Measurements from ENCODE around the gene DEDD. TPM values are rescaled to one million over a fixed set of nuclear protein-coding genes. Genes with fewer than 3 reads are reported as not detected.

The DEDD gene
- total and polyA plus RNA-seq, 10 of the 15 experiments (the other 5 are each of a cell fraction or from before 2014, with no cell fraction given): 13.6 to 33.9 (median 30.3) TPM

- H3K4me3 ChIP-seq: no peak overlapping the region
- intact Hi-C loops (cut with micrococcal nuclease; ENCODE audit: unreplicated experiment): no loop called here
- in situ Hi-C loops (cut with MboI): no loop called here
- H3K9ac ChIP-seq (ENCODE audit: control insufficient read depth, insufficient read depth, low read length): no peak overlapping the region
- no peak overlapping the region for H3K4me2 ChIP-seq (ENCODE audit: control insufficient read depth, insufficient read depth)
- H3K27ac ChIP-seq (ENCODE audit: control insufficient read depth, insufficient read depth): no peak overlapping the region
- ChIA-PET SMC1A (ENCODE audit: uncharacterized antibody, unreplicated experiment) (interaction anchor here (0.7 to 4.4 kb wide), 14 partner anchors 9 to 186 kb away, joined by 3 to 26 read pairs (median 4); partner anchors contain the start of genes ARHGAP30, KLHDC9, NIT1 and PFDN2), CTCF (interaction anchor here (0.7 to 6.2 kb wide), 19 partner anchors 8 to 303 kb away, joined by 3 to 60 read pairs (median 5); partner anchors contain the start of genes ARHGAP30, KLHDC9, NIT1 and PFDN2), RAD21 (ENCODE audit: unreplicated experiment) (interaction anchor here (1.3 to 2.8 kb wide), 6 partner anchors 21 to 141 kb away, joined by 3 to 15 read pairs (median 4); partner anchors contain the start of genes ARHGAP30, KLHDC9, NIT1 and PFDN2), POLR2A (interaction anchor here (0.9 to 1.2 kb wide), 2 partner anchors 11 to 357 kb away, joined by 3 read pairs; no protein-coding TSS in a partner anchor)
- DNase-seq (ENCODE audit: low read depth, low spot score) (no peak), FAIRE-seq (no peak), ATAC-seq (no peak)
- H3K9me3 ChIP-seq (replicated peaks; ENCODE audit: control insufficient read depth, insufficient read depth, low read length): no peaks in the 10 kb centered on the region
- H4K20me1 ChIP-seq (ENCODE audit: control insufficient read depth, insufficient read depth): no peaks in the 10 kb centered on the region
- H3K27me3 ChIP-seq (replicated peaks in 1 of 2; ENCODE audit: control insufficient read depth in 2 of 2, insufficient read depth in 2 of 2, low read length in 1 of 2): no peaks in the 10 kb centered on the region
- no peaks in the 10 kb centered on the region for H3K4me1 ChIP-seq (ENCODE audit: control insufficient read depth, insufficient read depth, low read length)
- H2AFZ ChIP-seq (ENCODE audit: control insufficient read depth, low read depth, low read length): no peak overlapping the region
- H3K36me3 ChIP-seq (ENCODE audit: control insufficient read depth in 2 of 2, insufficient read depth in 2 of 2, low read length in 1 of 2): no peaks in the 10 kb centered on the region
- peaks cover 12% of the 10 kb centered on the region for H3K79me2 ChIP-seq (ENCODE audit: control insufficient read depth, insufficient read depth, low read length)
- TF ChIP-seq WRNIP1 (IDR thresholded peaks at IDR 0.05; ENCODE audit: borderline replicate concordance, low read depth, low read length): no peak
- no peak for TF ChIP-seq ZBTB4 (CRISPR knock-in tag; IDR thresholded peaks at IDR 0.05)
- no peak for TF ChIP-seq ASH2L (IDR thresholded peaks at IDR 0.05; ENCODE audit: borderline replicate concordance, low read depth)
- no peak for TF ChIP-seq GATAD2B (conservative IDR thresholded peaks at IDR 0.05; ENCODE audit: low read depth)
- TF ChIP-seq MYC (IDR thresholded peaks at IDR 0.05; ENCODE audit: insufficient read depth, insufficient read length, insufficient replicate concordance, low read length, severe bottlenecking): no peak
- no peak for TF ChIP-seq ATF3 (IDR thresholded peaks at IDR 0.05; ENCODE audit: borderline replicate concordance, extremely low read depth, low read depth, low read length)
- TF ChIP-seq HDAC6 (IDR thresholded peaks at IDR 0.05; ENCODE audit: unreplicated experiment): no peak
- TF ChIP-seq NFYA (IDR thresholded peaks at IDR 0.05; ENCODE audit: borderline replicate concordance, low read depth, low read length): no peak
- no peak for TF ChIP-seq CUX1 (IDR thresholded peaks at IDR 0.05; ENCODE audit: insufficient replicate concordance, low read depth, low read length)
- TF ChIP-seq POU2F2 (IDR thresholded peaks at IDR 0.05; ENCODE audit: borderline replicate concordance, low read depth, low read length): no peak
- no TSS peak for BruUV-seq (replicated peaks)
- WGBS (ENCODE audit: insufficient coverage, insufficient replicate concordance, low lambda C conversion rate, missing lambda C conversion rate): 100% methylated on average over 1 of the region's 1 CpG
Measured at GRCh38 chr1:161138431-161138830, 6.0 kb upstream of the DEDD start.

Data from GM12878 (cell line).